DMS53 (cell line): ENCODE data around the gene ARHGAP8.

Source experiments
- DNase-seq: peaks from one replicate; lab custom pipeline; 2025; lab: John Stamatoyannopoulos, UW

The ARHGAP8 gene

GRCh38 chr22:44802956-44803355 is 50.6 kb downstream of the ARHGAP8 start:
- DNase-seq, result no peak

GRCh38 chr22:44804327-44804726 is 52.0 kb downstream of the ARHGAP8 start:
- DNase-seq, result no peak

DNA sequence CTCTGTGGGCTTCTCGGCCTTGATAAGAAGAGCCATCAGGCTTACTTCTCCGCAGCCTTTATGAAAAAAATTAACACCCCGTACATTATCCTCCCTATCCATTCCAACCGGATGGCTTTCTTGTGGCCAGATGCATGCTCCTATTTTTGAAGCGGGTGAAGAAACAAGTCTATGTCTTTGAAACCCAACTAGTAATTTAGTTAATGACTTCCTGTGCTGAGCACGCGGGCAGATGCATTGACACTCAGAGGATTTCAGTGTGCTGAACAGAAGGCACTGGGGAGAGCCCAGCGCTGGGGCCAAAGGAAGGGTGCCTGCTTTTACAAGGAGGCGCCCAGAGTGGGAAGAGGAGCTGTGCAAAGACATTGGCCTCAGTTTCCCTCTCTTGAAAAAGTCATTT is 53.3 kb downstream of the ARHGAP8 start:
- no peak for DNase-seq

DNA sequence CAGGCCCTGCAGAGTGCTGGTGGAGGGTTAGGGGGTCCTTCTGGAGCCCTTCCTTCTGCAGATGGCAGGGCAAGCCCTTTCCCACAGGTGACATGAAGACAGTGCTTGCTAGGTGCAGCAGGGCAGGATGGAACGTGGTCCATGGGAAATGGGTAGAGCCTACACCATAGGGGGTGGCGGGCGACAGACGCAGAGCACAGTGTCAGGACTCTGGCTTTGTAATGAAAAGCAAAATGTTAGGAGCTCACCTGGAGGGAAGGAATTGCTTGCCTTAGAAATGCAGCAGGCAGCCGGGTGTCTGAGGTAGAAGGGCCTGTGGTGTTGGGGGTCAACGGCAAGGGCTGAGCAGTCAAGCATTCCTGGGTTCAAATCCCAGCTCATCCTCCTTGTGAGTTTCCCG is 54.9 kb downstream of the ARHGAP8 start:
- no peak for DNase-seq

- DNase-seq, result no peak
These were observed 55.7 kb downstream of the ARHGAP8 start for GRCh38 chr22:44807915-44808690.

GRCh38 chr22:44809456-44809855 is 57.1 kb downstream of the ARHGAP8 start:
- no peak for DNase-seq

DNA sequence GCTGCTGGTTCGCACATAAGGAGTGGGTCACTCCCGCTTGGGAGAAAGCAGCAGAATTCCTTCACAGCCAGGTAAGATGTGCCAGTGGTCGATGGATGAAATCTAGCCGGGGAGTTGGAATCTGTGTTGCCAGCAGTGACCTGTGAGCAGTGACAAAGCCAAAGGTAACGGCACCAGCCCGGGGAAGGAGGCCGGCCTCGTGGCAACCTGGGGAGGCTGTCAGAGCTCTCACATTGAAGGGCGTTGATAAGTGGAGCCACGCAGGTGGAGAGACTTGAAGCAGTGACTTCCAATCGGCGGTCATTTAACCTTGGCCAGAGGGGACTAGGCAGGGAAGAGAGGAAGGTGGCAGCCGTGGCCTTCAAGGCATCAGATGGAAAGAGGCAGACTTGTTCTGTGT is 58.8 kb downstream of the ARHGAP8 start:
- DNase-seq, result no peak

- DNase-seq, result no peak
These were observed 61.0 kb downstream of the ARHGAP8 start for GRCh38 chr22:44813416-44813815.

DNA sequence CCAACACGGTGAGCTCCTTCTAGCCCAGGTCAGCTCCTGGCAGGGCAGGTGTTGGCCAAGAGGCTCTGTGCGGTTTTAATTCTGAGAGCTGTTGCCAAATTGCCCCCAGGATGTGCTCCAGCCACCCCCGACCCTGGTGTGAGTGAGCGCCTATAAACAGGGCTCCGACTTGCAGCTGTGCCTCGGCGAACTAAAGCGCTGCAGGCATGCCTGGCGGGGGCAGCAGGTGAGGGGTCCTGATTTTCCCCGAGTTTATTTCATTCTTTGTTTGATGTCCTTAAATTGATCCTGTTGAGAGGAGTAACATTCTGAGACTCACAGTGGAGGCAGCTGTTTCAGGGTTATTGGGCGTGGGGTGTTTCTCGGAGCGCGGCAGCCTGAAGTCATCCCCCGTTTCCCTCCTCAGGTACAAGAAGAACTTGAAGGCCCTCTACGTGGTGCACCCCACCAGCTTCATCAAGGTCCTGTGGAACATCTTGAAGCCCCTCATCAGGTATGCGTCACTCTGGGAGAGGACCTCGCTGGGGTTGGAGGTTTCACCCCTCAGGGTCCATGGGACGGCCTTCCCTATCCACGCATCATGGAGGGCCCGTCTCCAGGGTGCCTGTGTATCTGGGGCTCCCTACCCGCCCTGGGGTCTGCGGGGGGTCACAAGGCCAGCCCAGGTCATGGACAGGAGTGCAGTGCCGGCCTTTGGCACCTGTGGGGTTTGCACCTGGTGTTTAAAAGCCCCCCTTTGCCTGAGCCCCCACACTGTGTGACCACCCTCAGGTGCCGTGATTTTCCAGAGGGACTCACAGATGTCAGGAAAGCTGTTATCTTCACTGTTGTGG is 62.1 kb downstream of the ARHGAP8 start:
- no peak for DNase-seq

- DNase-seq, result no peak
These were observed 63.0 kb downstream of the ARHGAP8 start for GRCh38 chr22:44815099-44816070.

DNA sequence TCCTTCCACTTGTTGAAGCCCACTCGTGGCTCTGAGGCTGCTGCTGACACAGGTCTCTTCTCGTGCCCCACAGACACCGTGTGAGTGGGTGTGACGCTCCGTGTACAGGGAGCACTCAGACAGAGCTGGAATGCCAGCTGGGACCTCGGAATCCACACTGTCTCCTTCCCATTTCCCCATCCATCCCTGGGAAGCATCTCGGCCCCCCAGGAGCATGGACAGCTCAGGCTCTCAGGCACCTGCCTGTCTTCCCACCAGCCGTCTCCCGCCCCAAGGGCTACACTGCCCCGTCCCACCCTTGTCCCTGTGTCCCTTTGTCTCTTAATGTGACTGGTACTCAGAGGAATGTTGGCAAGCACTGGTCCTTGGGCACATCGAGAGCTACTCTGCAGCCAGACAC is 63.8 kb downstream of the ARHGAP8 start:
- DNase-seq, result no peak

GRCh38 chr22:44818727-44819126 is 66.4 kb downstream of the ARHGAP8 start:
- no peak for DNase-seq

- DNase-seq, result no peak
These were observed 67.7 kb downstream of the ARHGAP8 start for GRCh38 chr22:44819966-44820631.

GRCh38 chr22:44821741-44822475 is 69.5 kb downstream of the ARHGAP8 start:
- DNase-seq, result no peak

GRCh38 chr22:44822534-44822933 is 70.2 kb downstream of the ARHGAP8 start:
- no peak for DNase-seq

- DNase-seq, result no peak
These were observed 71.0 kb downstream of the ARHGAP8 start for GRCh38 chr22:44823396-44823795.

DNA sequence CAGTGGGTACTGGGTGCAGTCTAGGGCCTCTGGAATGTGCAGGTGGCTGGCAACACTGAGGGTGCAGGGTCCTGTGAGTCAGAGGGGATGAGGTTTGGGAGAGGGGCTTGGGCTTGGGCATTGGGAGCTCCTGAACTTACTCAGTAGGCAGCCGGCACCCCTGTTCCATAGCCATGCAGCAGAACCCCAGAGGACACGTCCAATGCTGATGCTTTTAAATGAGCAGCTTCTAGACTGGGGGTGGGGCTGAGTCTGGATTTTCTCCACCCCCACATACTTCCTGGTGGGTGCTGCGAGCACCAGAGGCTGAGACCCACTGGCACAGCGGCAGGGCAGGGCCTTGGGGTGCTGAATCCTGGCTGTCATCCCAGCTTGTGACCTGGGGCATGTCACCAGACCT is 71.4 kb downstream of the ARHGAP8 start:
- DNase-seq, result no peak

GRCh38 chr22:44824271-44824670 is 71.9 kb downstream of the ARHGAP8 start:
- no peak for DNase-seq

DNA sequence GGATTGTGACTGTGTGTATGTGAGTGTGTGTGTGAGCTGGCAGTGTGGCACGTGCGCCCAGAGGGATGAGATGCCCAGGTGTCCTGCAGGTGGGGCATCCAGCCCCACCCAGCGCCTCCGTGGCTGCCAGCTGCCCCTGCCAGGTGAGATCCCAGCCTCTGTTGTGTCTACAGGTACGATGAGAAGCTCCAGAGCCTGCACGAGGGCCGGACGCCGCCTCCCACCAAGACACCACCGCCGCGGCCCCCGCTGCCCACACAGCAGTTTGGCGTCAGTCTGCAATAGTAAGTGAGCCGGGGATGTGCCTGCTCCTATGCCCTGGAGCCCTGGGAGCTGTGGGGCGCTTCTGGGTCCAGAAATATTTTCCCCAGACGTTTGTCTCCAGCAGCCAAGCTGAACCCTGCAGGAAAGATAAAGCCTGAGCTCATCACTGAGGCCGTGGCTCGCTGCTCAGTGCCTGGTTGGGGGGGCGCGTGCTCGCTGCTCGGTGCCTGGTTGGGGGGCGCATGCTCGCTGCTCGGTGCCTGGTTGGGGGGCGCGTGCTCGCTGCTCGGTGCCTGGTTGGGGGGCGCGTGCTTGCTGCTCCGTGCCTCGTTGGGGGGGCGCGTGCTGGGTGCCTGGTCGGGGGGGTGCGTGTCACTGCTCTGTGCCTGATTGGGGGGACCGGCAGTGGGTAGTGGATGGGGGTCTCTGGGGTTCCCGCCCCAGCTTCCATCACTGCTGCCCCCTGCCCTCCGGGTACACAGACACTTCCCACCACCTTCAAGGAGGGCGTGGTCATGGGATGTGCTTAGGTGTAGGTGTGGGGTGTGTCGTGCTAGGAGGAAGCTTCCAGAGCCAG is 73.2 kb downstream of the ARHGAP8 start:
- DNase-seq, result no peak

- no peak for DNase-seq
These were observed 75.4 kb downstream of the ARHGAP8 start for GRCh38 chr22:44827666-44828190.
